ENCODE measurements around the gene LIG3. TPM values are rescaled to one million over a fixed set of nuclear protein-coding genes. Genes with fewer than 3 reads are reported as not detected.
"Not testable (repeated sequence)": the region's sequence is repeated elsewhere in the genome, so short reads cannot be mapped to it uniquely, and the experiment has no call there.

LIG3 gene
- total RNA-seq, 1 donor, result 31.0 TPM

DNA sequence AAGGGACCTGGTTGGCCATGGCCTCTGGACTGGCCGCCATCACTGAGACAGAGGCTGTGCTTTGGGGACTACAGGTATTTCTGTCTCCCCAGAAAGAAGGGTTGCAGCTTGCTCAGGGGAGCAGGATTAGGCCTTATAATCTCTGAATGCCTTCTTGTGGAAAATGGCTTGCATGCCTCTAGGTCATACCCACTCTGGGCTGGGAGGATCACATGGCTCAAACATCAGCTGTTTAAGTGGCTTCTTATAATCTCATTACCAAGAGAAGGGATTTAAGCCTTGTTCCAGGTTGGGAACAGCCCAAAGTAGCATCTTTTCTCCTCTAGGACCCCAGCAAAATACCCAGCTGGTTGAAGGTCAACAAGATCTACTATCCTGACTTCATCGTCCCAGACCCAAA is 19.1 kb downstream of the LIG3 start:
- no peak for DNase-seq (ENCODE audit: low read depth)
- no peak overlapping the region for H3K4me3 ChIP-seq (ENCODE audit: low read depth, low read length)
- TF ChIP-seq, protein P1, sequence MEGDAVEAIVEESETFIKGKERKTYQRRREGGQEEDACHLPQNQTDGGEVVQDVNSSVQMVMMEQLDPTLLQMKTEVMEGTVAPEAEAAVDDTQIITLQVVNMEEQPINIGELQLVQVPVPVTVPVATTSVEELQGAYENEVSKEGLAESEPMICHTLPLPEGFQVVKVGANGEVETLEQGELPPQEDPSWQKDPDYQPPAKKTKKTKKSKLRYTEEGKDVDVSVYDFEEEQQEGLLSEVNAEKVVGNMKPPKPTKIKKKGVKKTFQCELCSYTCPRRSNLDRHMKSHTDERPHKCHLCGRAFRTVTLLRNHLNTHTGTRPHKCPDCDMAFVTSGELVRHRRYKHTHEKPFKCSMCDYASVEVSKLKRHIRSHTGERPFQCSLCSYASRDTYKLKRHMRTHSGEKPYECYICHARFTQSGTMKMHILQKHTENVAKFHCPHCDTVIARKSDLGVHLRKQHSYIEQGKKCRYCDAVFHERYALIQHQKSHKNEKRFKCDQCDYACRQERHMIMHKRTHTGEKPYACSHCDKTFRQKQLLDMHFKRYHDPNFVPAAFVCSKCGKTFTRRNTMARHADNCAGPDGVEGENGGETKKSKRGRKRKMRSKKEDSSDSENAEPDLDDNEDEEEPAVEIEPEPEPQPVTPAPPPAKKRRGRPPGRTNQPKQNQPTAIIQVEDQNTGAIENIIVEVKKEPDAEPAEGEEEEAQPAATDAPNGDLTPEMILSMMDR (IDR thresholded peaks at IDR 0.05; ENCODE audit: insufficient read depth, low read length), result no peak

DNA sequence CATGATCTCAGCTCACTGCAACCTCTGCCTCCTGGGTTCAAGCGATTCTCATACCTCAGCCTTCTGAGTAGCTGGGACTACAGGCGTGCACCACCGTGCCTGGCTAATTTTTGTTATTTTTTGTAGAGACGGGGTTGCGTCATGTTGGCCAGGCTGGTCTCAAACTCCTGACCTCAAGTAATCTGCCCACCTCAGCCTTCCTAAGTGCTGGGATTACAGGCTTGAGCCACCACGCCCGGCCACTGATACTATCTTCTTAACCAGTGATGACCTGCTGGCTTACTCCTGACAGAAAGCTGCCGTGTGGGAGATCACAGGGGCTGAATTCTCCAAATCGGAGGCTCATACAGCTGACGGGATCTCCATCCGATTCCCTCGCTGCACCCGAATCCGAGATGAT is 20.7 kb downstream of the LIG3 start:
- not testable (repeated sequence) for DNase-seq (ENCODE audit: low read depth); H3K4me3 ChIP-seq (ENCODE audit: low read depth, low read length)

DNA sequence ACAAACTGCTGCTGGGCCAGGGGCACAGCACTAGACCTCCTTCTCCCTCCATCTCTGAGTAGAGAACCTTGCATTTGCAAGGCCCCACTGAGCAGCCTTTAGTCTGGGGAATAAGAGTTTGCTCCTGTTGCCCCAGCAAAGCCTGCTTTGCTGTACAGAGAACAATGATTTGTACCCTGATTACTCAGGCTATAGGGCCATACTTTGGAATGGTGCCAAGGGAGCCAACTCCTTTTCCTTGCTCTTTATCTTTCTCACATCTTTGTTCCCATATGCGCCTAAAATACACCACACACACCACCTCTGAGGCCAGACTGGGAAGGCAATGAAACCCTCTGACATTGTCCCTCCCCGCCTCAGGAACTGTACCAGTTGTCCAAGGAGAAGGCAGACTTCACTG is 21.2 kb downstream of the LIG3 start:
- peak; percentile 34 for DNase-seq (ENCODE audit: low read depth)
- TF ChIP-seq, protein P1 (IDR thresholded peaks at IDR 0.05; ENCODE audit: insufficient read depth, low read length), result no peak

DNA sequence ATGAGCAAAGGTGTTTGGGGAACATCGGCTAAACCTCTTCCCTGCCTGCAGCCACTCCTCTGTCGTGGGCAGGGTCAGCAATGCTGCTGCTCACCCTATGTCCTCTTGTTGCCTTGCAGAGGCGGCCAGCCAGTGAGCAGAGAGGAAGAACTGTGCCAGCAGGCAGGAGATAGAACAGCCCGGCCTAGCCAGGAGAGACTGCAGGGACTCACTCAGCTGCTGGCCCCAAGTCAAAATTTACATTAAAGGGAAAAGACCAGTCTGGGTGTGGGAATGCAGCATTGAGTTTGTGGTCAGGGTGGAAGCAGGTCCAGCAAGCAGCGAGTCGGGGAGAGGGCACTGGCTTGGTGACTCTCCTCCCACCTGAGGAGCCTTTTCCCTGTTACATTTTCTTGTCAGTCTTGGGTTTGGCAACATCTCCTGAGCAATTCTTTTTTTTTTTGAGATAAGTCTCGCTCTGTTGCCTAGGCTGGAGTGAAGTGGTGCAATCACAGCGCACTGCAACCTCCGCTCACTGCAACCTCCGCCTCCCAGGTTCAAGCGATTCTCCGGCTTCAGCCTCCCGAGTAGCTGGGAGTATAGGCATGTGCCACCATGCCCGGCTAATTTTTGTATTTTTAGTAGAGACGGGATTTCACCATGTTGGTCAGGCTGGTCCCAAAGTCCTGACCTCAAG is 22.7 kb downstream of the LIG3 start:
- TF ChIP-seq, protein P1 (IDR thresholded peaks at IDR 0.05; ENCODE audit: insufficient read depth, low read length), result no peak
- no peak overlapping the region for H3K4me3 ChIP-seq (ENCODE audit: low read depth, low read length)
- peak; percentile 84 for DNase-seq (ENCODE audit: low read depth)

More for the DNA sequence above, 21.2 kb downstream of the LIG3 start:
- H3K4me3 ChIP-seq (ENCODE audit: low read depth, low read length), result no peak overlapping the region

DNA sequence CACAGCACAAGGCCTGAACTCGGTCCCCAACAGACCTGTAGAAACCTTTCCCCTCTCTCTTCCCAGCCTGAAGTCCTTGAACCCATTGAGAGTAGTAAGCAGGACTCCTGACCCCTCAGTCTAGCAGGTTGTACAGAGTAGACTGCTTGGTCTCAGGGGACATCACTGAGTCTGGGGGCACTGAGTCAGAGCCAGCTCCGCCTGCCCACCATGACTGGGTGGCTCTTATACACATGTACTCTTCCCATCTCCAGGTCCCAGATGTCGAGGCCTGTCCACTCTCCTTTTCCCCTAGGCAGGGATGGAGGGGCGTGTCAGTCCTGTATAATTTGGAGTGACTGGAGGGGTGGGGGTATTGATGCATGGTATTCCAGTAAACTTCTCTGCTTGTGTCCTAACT is 23.5 kb downstream of the LIG3 start:
- DNase-seq (ENCODE audit: low read depth), result no peak

DNA sequence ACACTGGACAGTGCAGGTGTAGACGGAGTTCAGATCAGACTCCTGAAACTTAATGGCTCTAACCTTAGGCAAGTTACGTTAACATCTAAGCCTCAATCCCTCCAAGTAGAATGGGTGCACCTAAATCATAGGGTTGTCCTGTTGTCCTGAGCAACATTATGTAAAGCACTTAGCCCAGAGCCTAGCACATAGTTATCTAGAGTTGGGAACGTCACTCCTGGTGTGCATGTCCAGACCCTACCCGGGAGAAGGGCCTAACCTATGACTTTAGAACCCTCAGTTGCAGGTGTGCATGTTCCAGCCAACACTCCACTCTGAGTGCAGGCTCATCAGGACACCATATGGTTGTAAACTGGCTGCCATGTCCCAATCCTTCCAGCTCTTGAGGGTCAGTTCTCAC is 26.0 kb downstream of the LIG3 start:
- no peak overlapping the region for H3K4me3 ChIP-seq (ENCODE audit: low read depth, low read length)
- TF ChIP-seq, protein P1 (IDR thresholded peaks at IDR 0.05; ENCODE audit: insufficient read depth, low read length), result no peak
- no peak for DNase-seq (ENCODE audit: low read depth)

More for the DNA sequence above, 23.5 kb downstream of the LIG3 start:
- no peak overlapping the region for H3K4me3 ChIP-seq (ENCODE audit: low read depth, low read length)
- TF ChIP-seq, protein P1 (IDR thresholded peaks at IDR 0.05; ENCODE audit: insufficient read depth, low read length), result no peak

DNA sequence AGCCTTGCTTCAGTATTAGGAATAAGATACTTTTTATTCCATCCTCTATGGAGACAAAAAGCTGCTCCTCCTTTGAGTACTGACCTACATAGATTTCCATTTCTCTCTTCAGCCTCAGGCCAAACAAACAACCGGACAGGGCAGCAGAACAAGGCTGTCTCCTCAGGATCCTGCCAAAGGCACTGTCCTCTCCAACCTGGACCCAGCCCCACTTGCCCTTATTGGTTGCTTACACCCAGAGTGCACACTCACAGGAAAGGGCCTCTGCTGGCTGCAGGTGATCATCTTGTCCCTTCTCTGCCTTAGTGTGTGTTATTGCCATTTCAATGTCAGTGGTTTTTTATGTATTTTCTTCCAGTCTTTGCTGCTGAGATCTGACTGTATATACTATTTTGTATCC is 26.6 kb downstream of the LIG3 start:
- H3K4me3 ChIP-seq (ENCODE audit: low read depth, low read length), result no peak overlapping the region
- no peak for DNase-seq (ENCODE audit: low read depth)
- TF ChIP-seq, protein P1 (IDR thresholded peaks at IDR 0.05; ENCODE audit: insufficient read depth, low read length), result no peak

Measured in fibroblast of the aortic adventitia (primary cell).